Nephron (organoid): Measurements from ENCODE around the gene CARD19.

Source experiments
- H3K27ac Mint-ChIP-seq, 3 experiments: 2 replicates each; pipeline ENCODE4 v1.8.0; 2020; ENCODE audit warnings: mixed read lengths in 3 of 3, mild to moderate bottlenecking in 2 of 3, moderate library complexity in 1 of 3
- H3K27me3 Mint-ChIP-seq: 2 replicates; pipeline ENCODE4 v1.8.0; 2021; ENCODE audit warnings: low read depth, mild to moderate bottlenecking, moderate library complexity, mixed read lengths
- H3K36me3 Mint-ChIP-seq: 2 replicates; pipeline ENCODE4 v1.8.0; 2020; ENCODE audit warnings: low read depth, mixed read lengths
- H3K4me1 Mint-ChIP-seq: 2 replicates; pipeline ENCODE4 v1.8.0; 2020; ENCODE audit warnings: mixed read lengths
- H3K4me3 Mint-ChIP-seq, 3 experiments: 2 replicates each; pipeline ENCODE4 v1.8.0; 2020; ENCODE audit warnings: mild to moderate bottlenecking in 3 of 3, mixed read lengths in 3 of 3, moderate library complexity in 2 of 3
- H3K9me3 Mint-ChIP-seq: 2 replicates; pipeline ENCODE4 v1.8.0; 2020; ENCODE audit warnings: mixed read lengths
- TF ChIP-seq, protein P1 (sequence below), 3 experiments: fragments of 200-600 bp; sonication (generic); IDR thresholded peaks; one replicate each; pipeline ENCODE4 v1.5.0; 2021; ENCODE audit warnings: antibody characterized with exemption in 3 of 3; ENCODE audit not compliant: unreplicated experiment in 3 of 3

The CARD19 gene

GRCh38 chr9:93071464-93071863, 24.6 kb upstream of the CARD19 start:
- H3K36me3 Mint-ChIP-seq, result no peaks in the 10 kb centered on the region
- H3K9me3 Mint-ChIP-seq, result no peaks in the 10 kb centered on the region
- H3K4me3 Mint-ChIP-seq, result no peak overlapping the region
- no peaks in the 10 kb centered on the region for H3K27me3 Mint-ChIP-seq
- H3K4me1 Mint-ChIP-seq, result peaks cover 11% of the 10 kb centered on the region
- TF ChIP-seq, protein P1, sequence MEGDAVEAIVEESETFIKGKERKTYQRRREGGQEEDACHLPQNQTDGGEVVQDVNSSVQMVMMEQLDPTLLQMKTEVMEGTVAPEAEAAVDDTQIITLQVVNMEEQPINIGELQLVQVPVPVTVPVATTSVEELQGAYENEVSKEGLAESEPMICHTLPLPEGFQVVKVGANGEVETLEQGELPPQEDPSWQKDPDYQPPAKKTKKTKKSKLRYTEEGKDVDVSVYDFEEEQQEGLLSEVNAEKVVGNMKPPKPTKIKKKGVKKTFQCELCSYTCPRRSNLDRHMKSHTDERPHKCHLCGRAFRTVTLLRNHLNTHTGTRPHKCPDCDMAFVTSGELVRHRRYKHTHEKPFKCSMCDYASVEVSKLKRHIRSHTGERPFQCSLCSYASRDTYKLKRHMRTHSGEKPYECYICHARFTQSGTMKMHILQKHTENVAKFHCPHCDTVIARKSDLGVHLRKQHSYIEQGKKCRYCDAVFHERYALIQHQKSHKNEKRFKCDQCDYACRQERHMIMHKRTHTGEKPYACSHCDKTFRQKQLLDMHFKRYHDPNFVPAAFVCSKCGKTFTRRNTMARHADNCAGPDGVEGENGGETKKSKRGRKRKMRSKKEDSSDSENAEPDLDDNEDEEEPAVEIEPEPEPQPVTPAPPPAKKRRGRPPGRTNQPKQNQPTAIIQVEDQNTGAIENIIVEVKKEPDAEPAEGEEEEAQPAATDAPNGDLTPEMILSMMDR (IDR thresholded peaks at IDR 0.05; ENCODE audit: unreplicated experiment in 3 of 3), result no peak
- no peak overlapping the region for H3K27ac Mint-ChIP-seq

DNA sequence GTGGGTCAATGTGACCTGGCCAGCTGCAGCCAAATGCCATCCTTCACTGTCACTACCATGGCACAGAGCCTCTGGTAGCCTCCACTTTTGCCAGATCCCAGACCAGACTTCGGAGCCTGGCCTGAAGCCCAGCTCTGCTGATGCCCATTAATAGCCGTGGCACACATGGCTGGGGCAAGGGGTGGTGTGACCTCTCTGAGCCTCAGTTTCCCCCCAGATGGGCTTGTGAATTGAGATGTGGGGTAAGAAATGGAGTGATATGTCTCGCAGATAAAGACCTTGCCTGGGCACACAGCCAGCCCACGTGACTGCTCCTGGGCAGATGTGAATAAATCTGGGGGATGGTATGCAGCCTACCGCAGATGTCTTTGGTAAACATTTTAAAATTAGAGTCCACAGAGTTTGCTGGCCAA, 23.6 kb upstream of the CARD19 start:
- TF ChIP-seq, protein P1 (IDR thresholded peaks at IDR 0.05; ENCODE audit: unreplicated experiment in 3 of 3), result no peak
- Mint-ChIP-seq H3K27ac (peak overlapping the region in 2 of 3 experiments; percentile 76 to 78), H3K9me3 (no peaks in the 10 kb centered on the region), H3K4me1 (peaks cover 15% of the 10 kb centered on the region), H3K27me3 (no peaks in the 10 kb centered on the region), H3K4me3 (no peak overlapping the region), H3K36me3 (no peaks in the 10 kb centered on the region)

- TF ChIP-seq, protein P1 (IDR thresholded peaks at IDR 0.05; ENCODE audit: unreplicated experiment in 3 of 3), result no peak
- no peak overlapping the region for H3K27ac Mint-ChIP-seq
- no peaks in the 10 kb centered on the region for H3K27me3 Mint-ChIP-seq
- H3K4me3 Mint-ChIP-seq, result no peak overlapping the region
- H3K36me3 Mint-ChIP-seq, result no peaks in the 10 kb centered on the region
- peaks cover 15% of the 10 kb centered on the region for H3K4me1 Mint-ChIP-seq
- no peaks in the 10 kb centered on the region for H3K9me3 Mint-ChIP-seq
These were observed 19.8 kb upstream of the CARD19 start for GRCh38 chr9:93076101-93076791.

DNA sequence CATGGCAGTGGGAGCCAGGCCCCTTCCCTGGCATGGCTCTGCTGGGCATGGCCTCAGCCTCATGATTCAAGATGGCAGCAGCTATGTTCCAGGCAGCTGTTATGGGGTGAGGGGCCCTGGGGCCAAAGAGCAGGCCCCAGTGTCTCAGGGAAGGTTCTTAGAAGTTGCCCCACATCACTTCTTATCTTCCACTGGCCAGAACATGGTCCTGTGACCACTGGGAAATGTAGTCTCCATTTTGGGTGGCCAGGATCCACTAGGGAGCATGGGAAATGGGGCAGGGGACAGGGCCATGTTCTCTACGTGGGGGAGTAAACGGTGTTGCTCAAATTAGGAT, 19.3 kb upstream of the CARD19 start:
- Mint-ChIP-seq H3K9me3 (no peaks in the 10 kb centered on the region), H3K4me3 (no peak overlapping the region), H3K4me1 (peaks cover 14% of the 10 kb centered on the region)

DNA sequence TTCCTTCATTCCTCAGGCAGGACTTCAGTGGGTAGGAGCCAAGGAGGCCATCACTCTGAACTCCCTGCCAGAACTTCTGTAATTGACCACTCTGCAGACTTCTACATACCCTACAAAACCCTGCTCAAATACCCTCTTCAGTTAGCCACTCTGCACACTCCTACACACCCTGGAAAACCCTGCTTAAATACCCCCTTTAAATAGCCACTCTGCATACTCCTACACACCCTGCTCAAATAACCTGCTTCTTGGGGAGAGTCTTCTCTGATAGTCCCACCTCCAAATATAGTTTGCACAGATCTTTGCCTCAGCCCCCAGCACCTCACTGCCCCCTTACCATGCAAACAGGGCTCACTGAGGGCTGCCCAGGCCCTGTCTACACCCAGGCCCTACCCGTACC, 18.6 kb upstream of the CARD19 start:
- Mint-ChIP-seq H3K4me1 (peaks cover 13% of the 10 kb centered on the region), H3K27ac (no peak overlapping the region), H3K27me3 (no peaks in the 10 kb centered on the region), H3K4me3 (no peak overlapping the region), H3K36me3 (no peaks in the 10 kb centered on the region), H3K9me3 (no peaks in the 10 kb centered on the region)
- TF ChIP-seq, protein P1 (IDR thresholded peaks at IDR 0.05; ENCODE audit: unreplicated experiment in 3 of 3), result no peak

More for the DNA sequence above, 19.3 kb upstream of the CARD19 start:
- no peaks in the 10 kb centered on the region for H3K27me3 Mint-ChIP-seq
- H3K27ac Mint-ChIP-seq, result no peak overlapping the region
- TF ChIP-seq, protein P1 (IDR thresholded peaks at IDR 0.05; ENCODE audit: unreplicated experiment in 3 of 3), result no peak
- no peaks in the 10 kb centered on the region for H3K36me3 Mint-ChIP-seq

- Mint-ChIP-seq H3K9me3 (no peaks in the 10 kb centered on the region), H3K36me3 (no peaks in the 10 kb centered on the region), H3K27ac (no peak overlapping the region), H3K4me3 (no peak overlapping the region), H3K4me1 (peaks cover 8% of the 10 kb centered on the region), H3K27me3 (no peaks in the 10 kb centered on the region)
- TF ChIP-seq, protein P1 (IDR thresholded peaks at IDR 0.05; ENCODE audit: unreplicated experiment in 3 of 3), result no peak
These were observed 18.2 kb upstream of the CARD19 start for GRCh38 chr9:93077811-93078210.
